Motor neuron (in vitro differentiated cells): ENCODE measurements around the gene STRIP2. TPM values are rescaled to one million over a fixed set of nuclear protein-coding genes. Genes with fewer than 3 reads are reported as not detected.
"Not testable (repeated sequence)": the region's sequence is repeated elsewhere in the genome, so short reads cannot be mapped to it uniquely, and the experiment has no call there.

ENCODE experiments used
- ATAC-seq, 8 experiments: fragments of 200-7000 bp; cut with Tn5 transposase; replicated peaks in 6 of 8; 2 replicates each; pipeline ENCODE4 v1.8.0; 2021; ENCODE audit warnings: mild to moderate bottlenecking in 8 of 8, moderate library complexity in 8 of 8
- H3K27ac ChIP-seq, 2 donors: fragments of 250-450 bp; sonication (Bioruptor Pico); 2 replicates each; pipeline ENCODE4 v1.9.0; 2021; ENCODE audit warnings: antibody characterized with exemption in 2 of 2, mild to moderate bottlenecking in 2 of 2, moderate library complexity in 1 of 2
- H3K4me1 ChIP-seq, 2 donors: fragments of 250-450 bp; sonication (Bioruptor Pico); replicated peaks in 1 of 2; 2 replicates each; pipeline ENCODE4 v1.6.1; 2021; ENCODE audit warnings: antibody characterized with exemption in 2 of 2, mild to moderate bottlenecking in 2 of 2, moderate library complexity in 1 of 2
- H3K4me3 ChIP-seq, 5 donors: fragments of 250-450 bp; sonication (Bioruptor Pico); 2 replicates each; pipeline ENCODE4 v1.9.0; 2021; ENCODE audit warnings: antibody characterized with exemption in 5 of 5, mild to moderate bottlenecking in 5 of 5, moderate library complexity in 4 of 5
- WGBS, 10 experiments: fragments of 450-650 bp; shearing (Covaris generic); methylation state at CpG; one replicate each; pipeline ENCODE4 v1.0.0; 2022; 5-methylcytosine and 5-hydroxymethylcytosine counted together
- in situ Hi-C, 9 experiments: fragments of 400-800 bp; cut with MboI; loops; one replicate each; pipeline ENCODE4 v1.15.0; 2021; ENCODE audit warnings: low sequenced_read_pairs in 9 of 9, low pct_unique_long_range_greater_than_20kb in 2 of 9; ENCODE audit not compliant: unreplicated experiment in 9 of 9
- total RNA-seq, 8 experiments: library from RNA; unstranded; fragments of 300-600 nt; gene quantifications; 2 replicates each; pipeline versions ENCODE4 v1.2.3 to v1.2.4, GENCODE V29; 2022

STRIP2 gene
- total RNA-seq, 8 experiments from 2014 or later: 1.2 to 41.1 (median 2.6) TPM

- Histone ChIP-seq H3K4me3 (no peak overlapping the region), H3K27ac (no peak overlapping the region), H3K4me1 (no peaks in the 10 kb centered on the region)
- 56 to 100% (median 85%) methylated on average over 1 to 4 of the region's 4 CpGs for WGBS, 10 experiments
- in situ Hi-C loops: no loop called here
- peak in 1 of 8 experiments; percentile 62 for ATAC-seq
Observed at GRCh38 chr7:129394982-129395914, 39.0 kb upstream of the STRIP2 start.

- ATAC-seq: peak in 3 of 8 experiments; percentile 71 to 95 (median 92)
- Histone ChIP-seq H3K4me3 (no peak overlapping the region), H3K4me1 (no peaks in the 10 kb centered on the region), H3K27ac (no peak overlapping the region)
- 100% methylated on average over 1 of the region's 1 CpG; no CpG with 5 or more reads in 9 of the 10 experiments for WGBS, 10 experiments
- in situ Hi-C loops: no loop called here
Observed at GRCh38 chr7:129401228-129401966, 32.8 kb upstream of the STRIP2 start.

- Histone ChIP-seq H3K4me3 (no peak overlapping the region), H3K27ac (no peak overlapping the region), H3K4me1 (no peaks in the 10 kb centered on the region)
- peak in 3 of 8 experiments; percentile 34 to 53 (median 45) for ATAC-seq
- 58 to 100% (median 75%) methylated on average over 1 to 2 of the region's 3 CpGs; no CpG with 5 or more reads in 3 of the 10 experiments for WGBS, 10 experiments
- in situ Hi-C loops: no loop called here
Observed at GRCh38 chr7:129401967-129402860, 32.0 kb upstream of the STRIP2 start.

- in situ Hi-C loops: no loop called here
- Histone ChIP-seq H3K4me1 (no peaks in the 10 kb centered on the region), H3K4me3 (no peak overlapping the region), H3K27ac (no peak overlapping the region)
- ATAC-seq: no peak
Observed at GRCh38 chr7:129405527-129405926, 28.7 kb upstream of the STRIP2 start.

GRCh38 chr7:129410238-129410637 lies 24.0 kb upstream of the STRIP2 start:
- 82 to 100% (median 98%) methylated on average over 1 to 7 of the region's 8 CpGs; no CpG with 5 or more reads in 2 of the 10 experiments for WGBS, 10 experiments
- in situ Hi-C loops: not testable (repeated sequence)

GRCh38 chr7:129412501-129412900 lies 21.7 kb upstream of the STRIP2 start:
- in situ Hi-C loops: no loop called here
- 80 to 100% (median 97%) methylated on average over 1 to 4 of the region's 4 CpGs; no CpG with 5 or more reads in 2 of the 10 experiments for WGBS, 10 experiments
- Histone ChIP-seq H3K4me3 (no peak overlapping the region), H3K4me1 (no peaks in the 10 kb centered on the region), H3K27ac (no peak overlapping the region)
- ATAC-seq: no peak

More at GRCh38 chr7:129410238-129410637, 24.0 kb upstream of the STRIP2 start:
- not testable (repeated sequence) for H3K4me1 ChIP-seq, H3K27ac ChIP-seq, ATAC-seq, H3K4me3 ChIP-seq

- peak in 1 of 8 experiments; percentile 36 for ATAC-seq
- 80 to 100% (median 89%) methylated on average over 1 to 5 of the region's 5 CpGs; no CpG with 5 or more reads in 1 of the 10 experiments for WGBS, 10 experiments
- in situ Hi-C loops: no loop called here
- Histone ChIP-seq H3K27ac (no peak overlapping the region), H3K4me1 (no peaks in the 10 kb centered on the region), H3K4me3 (no peak overlapping the region)
Observed at GRCh38 chr7:129417073-129417472, 17.2 kb upstream of the STRIP2 start.

- 75 to 100% (median 93%) methylated on average over 1 to 2 of the region's 2 CpGs for WGBS, 10 experiments
- Histone ChIP-seq H3K27ac (no peak overlapping the region), H3K4me1 (no peaks in the 10 kb centered on the region), H3K4me3 (no peak overlapping the region)
- in situ Hi-C loops: no loop called here
- ATAC-seq: no peak
Observed at GRCh38 chr7:129421717-129422250, 12.4 kb upstream of the STRIP2 start.

GRCh38 chr7:129422727-129423126 lies 11.5 kb upstream of the STRIP2 start:
- H3K4me1 ChIP-seq: no peaks in the 10 kb centered on the region
- WGBS, 10 experiments: 83 to 100% (median 100%) methylated on average over 1 to 4 of the region's 4 CpGs; no CpG with 5 or more reads in 2 of the 10 experiments
- no peak overlapping the region for H3K27ac ChIP-seq
- no peak overlapping the region for H3K4me3 ChIP-seq
- no peak for ATAC-seq
- in situ Hi-C loops: no loop called here

- 92 to 100% (median 100%) methylated on average over 1 to 2 of the region's 2 CpGs; no CpG with 5 or more reads in 7 of the 10 experiments for WGBS, 10 experiments
- peak in 2 of 8 experiments; percentile 39 to 54 for ATAC-seq
- in situ Hi-C loops: no loop called here
- Histone ChIP-seq H3K27ac (no peak overlapping the region), H3K4me1 (no peaks in the 10 kb centered on the region), H3K4me3 (no peak overlapping the region)
Observed at GRCh38 chr7:129423700-129424410, 10.4 kb upstream of the STRIP2 start.

GRCh38 chr7:129426482-129426881 lies 7.8 kb upstream of the STRIP2 start:
- Histone ChIP-seq H3K4me1 (no peaks in the 10 kb centered on the region), H3K4me3 (no peak overlapping the region), H3K27ac (no peak overlapping the region)
- in situ Hi-C loops: no loop called here
- no peak for ATAC-seq

- Histone ChIP-seq H3K4me1 (no peaks in the 10 kb centered on the region), H3K27ac (no peak overlapping the region), H3K4me3 (no peak overlapping the region)
- 25 to 75% (median 50%) methylated on average over 1 to 2 of the region's 2 CpGs; no CpG with 5 or more reads in 4 of the 10 experiments for WGBS, 10 experiments
- ATAC-seq: no peak
- in situ Hi-C loops: no loop called here
Observed at GRCh38 chr7:129427526-129428045, 6.6 kb upstream of the STRIP2 start.
